Mucosa of descending colon (tissue), 3 donors: ENCODE data around the gene SIRT5. TPM values are rescaled to one million over a fixed set of nuclear protein-coding genes. Genes with fewer than 3 reads are reported as not detected.

Experiments
- ATAC-seq: fragments of 200-7000 bp; cut with Tn5 transposase; one replicate; pipeline ENCODE4 v1.9.1; 2020; ENCODE audit warnings: mild to moderate bottlenecking, moderate library complexity
- DNase-seq, 3 donors: peaks; one replicate each; pipeline ENCODE4 v3.0.0-alpha.2; 2020
- H3K36me3 ChIP-seq: fragments of 200-600 bp; one replicate; pipeline ENCODE4 v1.8.0; 2021; ENCODE audit warnings: low read depth, mild to moderate bottlenecking
- H3K4me1 ChIP-seq: fragments of 200-600 bp; one replicate; pipeline ENCODE4 v1.8.0; 2021; ENCODE audit warnings: low read depth, mild to moderate bottlenecking
- H3K4me3 ChIP-seq: fragments of 200-600 bp; one replicate; pipeline ENCODE4 v1.8.0; 2021; ENCODE audit warnings: mild to moderate bottlenecking
- H3K9me3 ChIP-seq: fragments of 200-600 bp; one replicate; pipeline ENCODE4 v1.8.0; 2021; ENCODE audit warnings: mild to moderate bottlenecking
- intact Hi-C, 2 donors: fragments of 100-400 bp; cut with DNase I in 1 of 2; cut with micrococcal nuclease in 1 of 2; formaldehyde crosslinking; loops; one replicate each; pipeline versions ENCODE4 v1.11.0 to v1.11.1; 2022; cut with DNase I, micrococcal nuclease
- total RNA-seq, 3 donors: library from RNA; stranded (reverse); fragmentation: NEBNext Ultra II Directional in 2 of 3; extraction: Animal tissue kit (Norgen Biotek cat#: 25700) in 2 of 3; gene quantifications; one replicate each; pipeline versions ENCODE4 v1.2.1 to v1.2.4, GENCODE V29; 2021 to 2023
- TF ChIP-seq, protein P1 (sequence below): fragments of 200-600 bp; IDR thresholded peaks from one replicate; pipeline ENCODE4 v1.8.0; 2022; ENCODE audit warnings: antibody characterized with exemption, mild to moderate bottlenecking
- donor health status: DM: no; HTN: no; CAD: no; lungs with moderate emphysema.
- donor health status: DM: no; HTN: no; CAD: no.
- donor health status: DM: no; HTN: yes; CAD: no.

SIRT5 gene
- total RNA-seq, 3 donors from 2014 or later = 15.9 to 21.1 (median 16.5) TPM

DNA sequence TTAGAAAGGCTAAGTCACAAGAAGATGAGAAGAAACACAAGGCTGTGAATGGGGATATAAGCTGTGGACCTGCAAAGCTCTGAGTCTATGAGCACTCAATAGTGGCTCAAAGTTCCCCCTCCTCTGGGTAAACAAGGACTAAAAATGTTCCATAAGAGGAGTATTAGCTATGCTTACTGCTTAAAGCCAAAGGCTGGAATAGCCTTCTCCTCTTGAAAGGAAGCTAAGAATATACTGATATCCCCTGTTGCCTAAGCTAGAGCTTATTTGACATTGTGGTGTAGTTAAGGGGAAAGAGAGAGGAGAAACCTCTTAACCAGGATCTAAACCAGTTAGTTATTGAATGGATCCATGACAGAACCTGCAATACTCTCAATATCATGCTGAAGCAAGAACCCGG is 86.5 kb downstream of the SIRT5 start:
- peaks cover 8% of the 10 kb centered on the region for H3K4me1 ChIP-seq
- DNase-seq = no peak
- TF ChIP-seq, protein P1, sequence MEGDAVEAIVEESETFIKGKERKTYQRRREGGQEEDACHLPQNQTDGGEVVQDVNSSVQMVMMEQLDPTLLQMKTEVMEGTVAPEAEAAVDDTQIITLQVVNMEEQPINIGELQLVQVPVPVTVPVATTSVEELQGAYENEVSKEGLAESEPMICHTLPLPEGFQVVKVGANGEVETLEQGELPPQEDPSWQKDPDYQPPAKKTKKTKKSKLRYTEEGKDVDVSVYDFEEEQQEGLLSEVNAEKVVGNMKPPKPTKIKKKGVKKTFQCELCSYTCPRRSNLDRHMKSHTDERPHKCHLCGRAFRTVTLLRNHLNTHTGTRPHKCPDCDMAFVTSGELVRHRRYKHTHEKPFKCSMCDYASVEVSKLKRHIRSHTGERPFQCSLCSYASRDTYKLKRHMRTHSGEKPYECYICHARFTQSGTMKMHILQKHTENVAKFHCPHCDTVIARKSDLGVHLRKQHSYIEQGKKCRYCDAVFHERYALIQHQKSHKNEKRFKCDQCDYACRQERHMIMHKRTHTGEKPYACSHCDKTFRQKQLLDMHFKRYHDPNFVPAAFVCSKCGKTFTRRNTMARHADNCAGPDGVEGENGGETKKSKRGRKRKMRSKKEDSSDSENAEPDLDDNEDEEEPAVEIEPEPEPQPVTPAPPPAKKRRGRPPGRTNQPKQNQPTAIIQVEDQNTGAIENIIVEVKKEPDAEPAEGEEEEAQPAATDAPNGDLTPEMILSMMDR = no peak
- no peaks in the 10 kb centered on the region for H3K36me3 ChIP-seq
- H3K9me3 ChIP-seq = no peaks in the 10 kb centered on the region
- H3K4me3 ChIP-seq = no peak overlapping the region
- intact Hi-C loops = no loop called here
- no peak for ATAC-seq

DNA sequence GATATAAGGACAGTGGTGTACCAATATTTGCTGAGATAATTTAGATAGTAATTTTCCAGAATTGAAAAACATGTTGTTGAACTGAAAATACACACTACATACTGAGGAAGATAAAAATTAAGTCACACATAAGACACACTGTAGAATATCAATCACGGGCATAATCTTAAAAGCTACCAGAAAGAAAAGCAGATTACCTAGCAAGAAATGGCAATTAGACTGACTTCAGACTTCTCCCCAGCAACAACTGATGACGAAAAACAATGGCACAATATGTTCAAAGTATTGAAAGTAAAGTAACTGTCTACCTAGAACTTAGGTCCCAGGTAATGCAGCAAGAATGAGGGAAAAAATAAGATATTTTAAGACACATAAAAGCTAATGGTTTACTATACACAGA is 87.2 kb downstream of the SIRT5 start:
- TF ChIP-seq, protein P1 = no peak
- Histone ChIP-seq H3K9me3 (no peaks in the 10 kb centered on the region), H3K4me1 (peaks cover 9% of the 10 kb centered on the region), H3K36me3 (no peaks in the 10 kb centered on the region), H3K4me3 (no peak overlapping the region)
- DNase-seq (no peak), ATAC-seq (no peak)
- intact Hi-C loops = no loop called here

DNA sequence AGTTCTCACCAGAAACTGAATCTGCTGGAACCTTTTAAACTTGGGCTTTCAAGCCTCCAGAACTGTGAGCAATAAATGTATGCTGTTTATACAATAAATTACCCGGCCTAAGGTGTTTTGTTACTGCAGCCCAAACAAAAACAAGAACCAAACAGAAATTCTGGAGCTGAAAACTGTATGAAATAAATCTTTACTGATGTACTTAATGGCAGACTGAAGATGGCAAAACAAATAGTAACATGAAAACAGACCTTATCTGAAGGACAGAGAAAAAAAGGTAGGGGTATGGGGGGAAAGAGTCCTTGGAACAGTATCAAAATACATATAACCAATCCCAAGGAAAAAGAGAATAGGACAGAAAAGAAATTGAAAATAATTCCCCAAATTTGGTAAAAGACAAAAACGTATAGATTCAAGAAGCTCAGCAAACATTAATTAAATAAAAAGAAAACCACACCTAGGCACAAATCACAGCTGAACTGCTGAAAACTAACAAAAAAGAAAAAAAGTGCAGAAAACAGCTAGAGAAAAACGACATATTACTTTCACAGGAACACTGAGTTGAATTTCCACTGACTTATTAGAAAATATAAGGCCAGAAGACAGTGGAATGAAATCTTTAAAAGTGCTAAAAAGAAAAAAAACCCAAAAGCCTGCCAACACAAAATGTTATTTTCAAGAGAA is 88.4 kb downstream of the SIRT5 start:
- TF ChIP-seq, protein P1 = no peak
- no peak for ATAC-seq
- intact Hi-C loops = no loop called here
- no peaks in the 10 kb centered on the region for H3K9me3 ChIP-seq
- H3K4me1 ChIP-seq = peaks cover 15% of the 10 kb centered on the region
- H3K4me3 ChIP-seq = no peak overlapping the region
- DNase-seq = no peak
- no peaks in the 10 kb centered on the region for H3K36me3 ChIP-seq

DNA sequence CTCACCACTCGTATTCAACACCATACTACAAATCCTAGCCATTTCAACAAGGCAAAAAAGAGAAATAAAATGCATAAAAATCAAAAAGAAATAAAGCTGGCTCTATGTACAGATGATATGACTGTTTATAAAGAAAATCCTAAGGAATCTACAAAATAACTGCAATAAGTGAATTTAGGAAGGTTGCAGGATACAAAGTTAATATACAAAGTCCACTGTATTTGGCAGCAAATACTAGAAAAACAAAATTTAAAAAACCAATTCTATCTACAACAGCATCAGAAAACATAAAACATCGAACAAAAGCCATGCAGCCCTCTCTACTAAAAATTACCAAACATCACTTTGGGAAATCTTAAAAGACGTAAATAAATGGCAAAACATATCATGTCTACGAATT is 89.6 kb downstream of the SIRT5 start:
- H3K4me3 ChIP-seq = no peak overlapping the region
- H3K9me3 ChIP-seq = no peaks in the 10 kb centered on the region
- peaks cover 15% of the 10 kb centered on the region for H3K4me1 ChIP-seq
- ATAC-seq (no peak), DNase-seq (no peak)
- intact Hi-C loops = no loop called here
- H3K36me3 ChIP-seq = no peaks in the 10 kb centered on the region
- TF ChIP-seq, protein P1 = no peak

Other genes with a start within 250 kb of the SIRT5 start
- gene TBC1D7, start 246.1 kb upstream of the SIRT5 start, total RNA-seq = 10 to 100 TPM; 14.0 to 25.7 (median 22.4) TPM
- 10 to 100 TPM; 10.4 to 22.4 (median 13.2) TPM for gene GFOD1, start 87.0 kb upstream of the SIRT5 start, total RNA-seq
- 10 to 100 TPM; 47.4 to 53.9 (median 49.0) TPM for gene NOL7, start 40.7 kb downstream of the SIRT5 start, total RNA-seq
- gene RANBP9, start 137.2 kb downstream of the SIRT5 start, total RNA-seq = 10 to 100 TPM; 33.4 to 58.4 (median 38.7) TPM
- gene MCUR1, start 240.0 kb downstream of the SIRT5 start, total RNA-seq = 10 to 100 TPM; 26.2 to 45.4 (median 33.6) TPM